OCI-LY7 (cell line): Measurements from ENCODE around the gene THAP12. TPM values are rescaled to one million over a fixed set of nuclear protein-coding genes. Genes with fewer than 3 reads are reported as not detected.

ENCODE experiments used
- BruUV-seq: library from RNA; stranded (reverse); fragments of 400-500 nt; replicated peaks from 2 replicates; lab custom pipeline; 2021; lab: Mats Ljungman, UMichigan
- CTCF ChIA-PET: fragments of 300-600 bp; sonication (Branson Sonifier 250); formaldehyde crosslinking; loops from one replicate; lab custom pipeline; 2022; ENCODE audit warnings: antibody characterized with exemption; ENCODE audit not compliant: unreplicated experiment; lab: Charles Lee
- POLR2A ChIA-PET: fragments of 300-600 bp; sonication (Branson Sonifier 250); formaldehyde crosslinking; loops from one replicate; lab custom pipeline; 2022; ENCODE audit warnings: antibody characterized with exemption; lab: Charles Lee
- DNase-seq: peaks from one replicate; pipeline ENCODE4 v3.0.0-alpha.2; 2015; ENCODE audit warnings: low spot score
- H2AFZ ChIP-seq: fragments of 200-600 bp; sonication (generic), shearing (Covaris generic); 2 replicates; pipeline ENCODE4 v1.6.1; 2014; ENCODE audit warnings: mild to moderate bottlenecking, antibody characterized with exemption, low read length, moderate library complexity
- H3K27ac ChIP-seq: fragments of 200-600 bp; sonication (generic); 2 replicates; pipeline ENCODE4 v1.5.1; 2014; ENCODE audit warnings: mixed run types, low read depth, mild to moderate bottlenecking, moderate library complexity, low read length, inconsistent platforms; ENCODE audit not compliant: poor library complexity, severe bottlenecking
- H3K36me3 ChIP-seq: fragments of 200-600 bp; sonication (generic); 2 replicates; pipeline ENCODE4 v1.6.1; 2014; ENCODE audit warnings: mild to moderate bottlenecking, antibody characterized with exemption, low read length, moderate library complexity, mixed read lengths; ENCODE audit not compliant: insufficient read depth
- H3K4me1 ChIP-seq: fragments of 200-600 bp; sonication (generic); 2 replicates; pipeline ENCODE4 v1.5.1; 2014; ENCODE audit warnings: mild to moderate bottlenecking, low read length; ENCODE audit not compliant: insufficient read depth, poor library complexity, severe bottlenecking
- H3K4me2 ChIP-seq: fragments of 200-600 bp; sonication (generic); 2 replicates; pipeline ENCODE4 v1.6.1; 2014; ENCODE audit warnings: mild to moderate bottlenecking, low read length
- H3K4me3 ChIP-seq: fragments of 200-600 bp; sonication (generic); 2 replicates; pipeline ENCODE4 v1.5.1; 2014; ENCODE audit warnings: mild to moderate bottlenecking, low read depth, low read length; ENCODE audit not compliant: poor library complexity, severe bottlenecking
- H3K79me2 ChIP-seq: fragments of 200-600 bp; sonication (generic); 2 replicates; pipeline ENCODE4 v1.6.1; 2016; ENCODE audit warnings: low read depth, mild to moderate bottlenecking, low read length, moderate library complexity, mixed read lengths; ENCODE audit not compliant: insufficient read depth
- H3K9me2 ChIP-seq: fragments of 200-600 bp; sonication (generic); 2 replicates; pipeline ENCODE4 v1.6.1; 2016; ENCODE audit warnings: mild to moderate bottlenecking, low read length, mixed read lengths; ENCODE audit not compliant: insufficient read depth
- H3K9me3 ChIP-seq: fragments of 200-600 bp; sonication (generic); 2 replicates; pipeline ENCODE4 v1.6.1; 2014; ENCODE audit warnings: mild to moderate bottlenecking, mixed run types, low read length, mixed read lengths
- H4K20me1 ChIP-seq: fragments of 200-600 bp; sonication (generic); 2 replicates; pipeline ENCODE4 v1.6.1; 2014; ENCODE audit warnings: mild to moderate bottlenecking, antibody characterized with exemption, low read length, moderate library complexity, mixed read lengths; ENCODE audit not compliant: insufficient read depth
- EZH2phosphoT487 ChIP-seq: fragments of 200-600 bp; sonication (generic); IDR thresholded peaks from 2 replicates; pipeline ENCODE4 v1.6.1; 2018; ENCODE audit warnings: low read depth, borderline replicate concordance, mild to moderate bottlenecking, mixed run types, antibody characterized with exemption, low read length, moderate library complexity, mixed read lengths
- intact Hi-C: fragments of 100-400 bp; cut with micrococcal nuclease; formaldehyde crosslinking; loops from one replicate; pipeline ENCODE4 v1.10.0; 2022; ENCODE audit not compliant: unreplicated experiment
- total RNA-seq, 2 experiments: library from RNA; depleted of rRNA in 1 of 2; stranded (reverse); fragments of >200 nt in 1 of 2; shearing (Covaris generic) in 1 of 2; gene quantifications; 2 replicates each; pipeline ENCODE4 v1.2.3, GENCODE V29; 2014 to 2022
- TF ChIP-seq, protein P1 (sequence below): fragments of 200-600 bp; sonication (generic); conservative IDR thresholded peaks from 2 replicates; pipeline ENCODE4 v1.5.1; 2014; ENCODE audit warnings: mild to moderate bottlenecking, antibody characterized with exemption, low read length, moderate library complexity, mixed read lengths

The THAP12 gene
- total RNA-seq, 2 experiments from 2014 or later = 55.7 to 74.7 TPM

DNA sequence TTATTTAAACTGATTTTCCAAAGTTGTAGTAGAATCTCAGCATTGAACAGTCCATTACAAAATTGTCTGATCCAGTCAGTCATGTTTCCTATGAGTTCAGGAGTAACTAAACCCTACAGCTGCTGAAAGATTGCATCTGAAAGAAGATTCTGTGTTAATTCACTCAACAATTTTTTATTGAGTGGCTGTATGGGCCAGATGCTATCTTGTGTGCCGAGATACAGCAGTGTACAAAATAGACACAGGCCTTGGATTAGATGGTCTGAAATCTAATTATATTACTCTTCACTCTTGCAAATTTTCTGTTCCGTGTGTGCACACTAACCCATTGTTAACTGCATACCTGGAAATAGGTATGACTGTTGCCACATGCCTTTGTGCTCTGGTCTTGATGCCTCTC lies 7.5 kb upstream of the THAP12 start:
- no peaks in the 10 kb centered on the region; the same call in none of the 2 replicates for H3K79me2 ChIP-seq
- no TSS peak for BruUV-seq
- POLR2A ChIA-PET = interaction anchor here (0.5 to 1.3 kb wide), 3 partner anchors 19 to 935 kb away, joined by 3 to 7 read pairs (median 4); no protein-coding TSS in a partner anchor
- no peak overlapping the region for H3K4me2 ChIP-seq
- intact Hi-C loops = no loop called here
- no peaks in the 10 kb centered on the region for H3K9me3 ChIP-seq
- no peak for DNase-seq
- no peaks in the 10 kb centered on the region for H4K20me1 ChIP-seq
- H2AFZ ChIP-seq = no peak overlapping the region
- no peak overlapping the region for H3K27ac ChIP-seq
- H3K36me3 ChIP-seq = no peaks in the 10 kb centered on the region; the same call in 1 of the 2 replicates
- peaks cover 7% of the 10 kb centered on the region for H3K4me1 ChIP-seq
- H3K4me3 ChIP-seq = no peak overlapping the region
- TF ChIP-seq, protein P1, sequence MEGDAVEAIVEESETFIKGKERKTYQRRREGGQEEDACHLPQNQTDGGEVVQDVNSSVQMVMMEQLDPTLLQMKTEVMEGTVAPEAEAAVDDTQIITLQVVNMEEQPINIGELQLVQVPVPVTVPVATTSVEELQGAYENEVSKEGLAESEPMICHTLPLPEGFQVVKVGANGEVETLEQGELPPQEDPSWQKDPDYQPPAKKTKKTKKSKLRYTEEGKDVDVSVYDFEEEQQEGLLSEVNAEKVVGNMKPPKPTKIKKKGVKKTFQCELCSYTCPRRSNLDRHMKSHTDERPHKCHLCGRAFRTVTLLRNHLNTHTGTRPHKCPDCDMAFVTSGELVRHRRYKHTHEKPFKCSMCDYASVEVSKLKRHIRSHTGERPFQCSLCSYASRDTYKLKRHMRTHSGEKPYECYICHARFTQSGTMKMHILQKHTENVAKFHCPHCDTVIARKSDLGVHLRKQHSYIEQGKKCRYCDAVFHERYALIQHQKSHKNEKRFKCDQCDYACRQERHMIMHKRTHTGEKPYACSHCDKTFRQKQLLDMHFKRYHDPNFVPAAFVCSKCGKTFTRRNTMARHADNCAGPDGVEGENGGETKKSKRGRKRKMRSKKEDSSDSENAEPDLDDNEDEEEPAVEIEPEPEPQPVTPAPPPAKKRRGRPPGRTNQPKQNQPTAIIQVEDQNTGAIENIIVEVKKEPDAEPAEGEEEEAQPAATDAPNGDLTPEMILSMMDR = no peak
- no peak for TF ChIP-seq EZH2phosphoT487
- H3K9me2 ChIP-seq = no peaks in the 10 kb centered on the region; the same call in 1 of the 2 replicates
- CTCF ChIA-PET = no interaction called here

DNA sequence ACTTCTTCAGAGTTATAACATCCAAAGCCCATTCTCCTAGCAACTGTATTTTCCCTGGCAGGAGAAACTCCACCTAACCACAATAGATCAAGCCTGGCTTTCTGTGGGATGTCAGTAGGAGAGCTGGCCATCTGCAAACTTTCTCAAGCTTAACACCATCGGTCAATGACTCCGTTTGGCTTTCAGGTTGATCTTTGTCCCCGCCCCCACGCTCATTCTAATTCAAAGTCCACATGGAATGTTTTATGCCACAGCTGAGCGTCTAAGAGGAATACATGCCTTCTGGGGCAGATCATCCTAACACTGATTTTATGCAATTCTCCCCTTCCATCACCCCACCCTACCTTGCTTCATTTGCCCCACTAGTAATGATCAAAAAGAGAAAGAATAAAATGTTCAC lies 5.0 kb upstream of the THAP12 start:
- DNase-seq = no peak
- no peak for TF ChIP-seq EZH2phosphoT487
- TF ChIP-seq, protein P1 = no peak
- BruUV-seq = no TSS peak

DNA sequence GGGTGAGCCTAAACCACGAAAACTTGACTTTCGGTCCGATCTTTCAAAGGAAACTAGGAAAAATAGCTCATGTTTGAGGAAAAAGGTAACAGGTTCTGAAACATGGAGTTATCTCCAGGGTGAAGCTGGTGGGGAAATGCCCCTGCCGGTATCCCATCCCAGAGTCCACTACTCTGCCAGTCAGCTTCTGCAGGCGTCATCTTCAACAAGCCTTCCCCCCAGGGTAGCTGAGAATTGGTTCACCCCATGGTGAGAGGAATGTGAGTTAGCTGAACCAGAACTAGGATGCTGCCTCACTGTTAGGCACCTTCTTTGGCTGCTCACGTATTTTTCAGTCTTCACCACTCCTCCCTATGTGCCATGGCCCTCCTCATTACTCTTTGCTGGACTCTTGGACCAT lies 1.3 kb upstream of the THAP12 start:
- peaks cover 3% of the 10 kb centered on the region; the same call in 1 of the 2 replicates for H3K36me3 ChIP-seq
- H3K9me2 ChIP-seq = no peaks in the 10 kb centered on the region; the same call in 1 of the 2 replicates
- ChIA-PET CTCF (no interaction called here), POLR2A (interaction anchor here (0.5 to 1.5 kb wide), 11 partner anchors 8 to 291 kb away, joined by 3 to 12 read pairs (median 4); no protein-coding TSS in a partner anchor)
- DNase-seq = peak; percentile 70
- peak overlapping the region; percentile 94 for H3K4me3 ChIP-seq
- H4K20me1 ChIP-seq = peaks cover 18% of the 10 kb centered on the region
- TF ChIP-seq EZH2phosphoT487 = no peak
- TF ChIP-seq, protein P1 = no peak
- H3K9me3 ChIP-seq = no peaks in the 10 kb centered on the region
- H3K27ac ChIP-seq = peak overlapping the region; percentile 40
- H3K4me1 ChIP-seq = peaks cover 43% of the 10 kb centered on the region
- BruUV-seq = no TSS peak
- H2AFZ ChIP-seq = peak overlapping the region; percentile 49; the same call in 1 of the 2 replicates
- intact Hi-C loops = no loop called here
- peaks cover 51% of the 10 kb centered on the region for H3K79me2 ChIP-seq
- peak overlapping the region; percentile 91 for H3K4me2 ChIP-seq

More for the DNA sequence above, 5.0 kb upstream of the THAP12 start:
- Histone ChIP-seq H2AFZ (no peak overlapping the region), H3K79me2 (peaks cover 18% of the 10 kb centered on the region), H4K20me1 (no peaks in the 10 kb centered on the region), H3K9me3 (no peaks in the 10 kb centered on the region), H3K36me3 (peaks cover 3% of the 10 kb centered on the region; the same call in 1 of the 2 replicates), H3K4me2 (no peak overlapping the region), H3K4me3 (no peak overlapping the region), H3K9me2 (no peaks in the 10 kb centered on the region; the same call in 1 of the 2 replicates), H3K27ac (no peak overlapping the region), H3K4me1 (peaks cover 20% of the 10 kb centered on the region)
- POLR2A ChIA-PET = interaction anchor here (0.7 to 1.9 kb wide), 2 partner anchors 16 to 56 kb away, joined by 5 to 6 read pairs; no protein-coding TSS in a partner anchor
- intact Hi-C loops = no loop called here
- CTCF ChIA-PET = no interaction called here
